ENCODE measurements around the gene TMEM132A. TPM values are rescaled to one million over a fixed set of nuclear protein-coding genes. Genes with fewer than 3 reads are reported as not detected.

The TMEM132A gene, protein sequence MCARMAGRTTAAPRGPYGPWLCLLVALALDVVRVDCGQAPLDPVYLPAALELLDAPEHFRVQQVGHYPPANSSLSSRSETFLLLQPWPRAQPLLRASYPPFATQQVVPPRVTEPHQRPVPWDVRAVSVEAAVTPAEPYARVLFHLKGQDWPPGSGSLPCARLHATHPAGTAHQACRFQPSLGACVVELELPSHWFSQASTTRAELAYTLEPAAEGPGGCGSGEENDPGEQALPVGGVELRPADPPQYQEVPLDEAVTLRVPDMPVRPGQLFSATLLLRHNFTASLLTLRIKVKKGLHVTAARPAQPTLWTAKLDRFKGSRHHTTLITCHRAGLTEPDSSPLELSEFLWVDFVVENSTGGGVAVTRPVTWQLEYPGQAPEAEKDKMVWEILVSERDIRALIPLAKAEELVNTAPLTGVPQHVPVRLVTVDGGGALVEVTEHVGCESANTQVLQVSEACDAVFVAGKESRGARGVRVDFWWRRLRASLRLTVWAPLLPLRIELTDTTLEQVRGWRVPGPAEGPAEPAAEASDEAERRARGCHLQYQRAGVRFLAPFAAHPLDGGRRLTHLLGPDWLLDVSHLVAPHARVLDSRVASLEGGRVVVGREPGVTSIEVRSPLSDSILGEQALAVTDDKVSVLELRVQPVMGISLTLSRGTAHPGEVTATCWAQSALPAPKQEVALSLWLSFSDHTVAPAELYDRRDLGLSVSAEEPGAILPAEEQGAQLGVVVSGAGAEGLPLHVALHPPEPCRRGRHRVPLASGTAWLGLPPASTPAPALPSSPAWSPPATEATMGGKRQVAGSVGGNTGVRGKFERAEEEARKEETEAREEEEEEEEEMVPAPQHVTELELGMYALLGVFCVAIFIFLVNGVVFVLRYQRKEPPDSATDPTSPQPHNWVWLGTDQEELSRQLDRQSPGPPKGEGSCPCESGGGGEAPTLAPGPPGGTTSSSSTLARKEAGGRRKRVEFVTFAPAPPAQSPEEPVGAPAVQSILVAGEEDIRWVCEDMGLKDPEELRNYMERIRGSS
- polyA plus RNA-seq (ENCODE audit: insufficient read length in 4 of 4): 100 to 1,000 TPM in 1 of 4 donors, 10 to 100 TPM in 3; 41.3 to 109 (median 88.1) TPM

- DNase-seq (ENCODE audit: low read depth in 4 of 4, low spot score in 2 of 4): peak in 1 of 4 donors; percentile 52
These were observed at the start of gene TMEM132A for GRCh38 chr11:60924110-60924905. Gene TMEM132A (plus strand): TSS chr11:60924460. CDS start chr11:60924634, 174 bp downstream.

GRCh38 chr11:60875366-60876167, 48.7 kb upstream of the TMEM132A start:
- no peak for DNase-seq (ENCODE audit: low read depth in 4 of 4, low spot score in 2 of 4)

GRCh38 chr11:60876168-60876485, 48.1 kb upstream of the TMEM132A start:
- DNase-seq (ENCODE audit: low read depth in 4 of 4, low spot score in 2 of 4): no peak

- no peak for DNase-seq (ENCODE audit: low read depth in 4 of 4, low spot score in 2 of 4)
These were observed 45.8 kb upstream of the TMEM132A start for GRCh38 chr11:60878245-60879101.

DNA sequence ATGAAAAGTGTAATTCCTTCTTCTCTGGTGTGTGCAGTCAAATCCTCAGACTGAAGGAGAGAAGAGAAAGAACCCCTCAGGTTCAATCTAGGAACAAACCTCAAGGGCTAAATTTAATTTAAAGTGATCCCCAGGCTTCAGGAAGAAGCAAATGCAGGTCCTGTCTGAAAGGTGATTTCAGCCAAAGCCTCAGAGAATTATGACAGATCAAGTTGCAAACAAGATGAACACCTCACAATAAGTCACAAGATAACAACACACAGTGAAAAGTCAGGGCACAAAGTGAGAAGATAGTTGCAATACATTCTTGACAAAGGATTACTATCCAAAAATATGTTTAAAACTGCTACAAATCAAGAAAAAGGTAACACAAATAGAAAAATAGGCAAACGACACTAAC, 45.2 kb upstream of the TMEM132A start:
- DNase-seq (ENCODE audit: low read depth in 4 of 4, low spot score in 2 of 4): no peak

DNA sequence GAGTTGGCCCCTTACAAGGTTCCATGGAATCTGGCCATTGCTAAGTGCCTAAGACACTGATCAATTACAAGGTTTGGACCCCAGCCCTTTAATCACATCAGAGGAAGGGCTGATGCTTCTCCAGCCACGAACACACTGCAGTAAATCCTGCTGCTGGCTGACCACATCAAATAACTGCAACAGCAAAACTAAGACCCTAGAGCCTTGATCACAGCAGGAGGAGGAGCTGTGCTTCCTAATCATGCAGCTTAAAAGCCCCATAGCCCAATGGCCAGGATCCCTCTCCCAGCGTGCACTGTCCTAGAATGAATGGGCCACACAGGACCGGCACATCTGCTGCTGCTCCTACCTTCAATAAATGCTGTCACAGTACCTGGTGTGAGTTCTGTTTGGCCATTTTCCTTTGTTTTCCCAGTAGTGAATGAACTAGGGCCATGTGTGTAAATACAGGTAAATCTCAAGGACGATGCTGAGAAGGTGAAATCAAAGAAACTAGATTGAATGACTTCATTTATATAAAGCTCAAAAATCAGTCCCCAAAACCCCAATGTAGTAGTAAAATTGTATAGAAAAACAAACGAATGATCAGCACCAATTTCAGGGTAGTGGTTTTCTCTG, 44.2 kb upstream of the TMEM132A start:
- no peak for DNase-seq (ENCODE audit: low read depth in 4 of 4, low spot score in 2 of 4)

DNA sequence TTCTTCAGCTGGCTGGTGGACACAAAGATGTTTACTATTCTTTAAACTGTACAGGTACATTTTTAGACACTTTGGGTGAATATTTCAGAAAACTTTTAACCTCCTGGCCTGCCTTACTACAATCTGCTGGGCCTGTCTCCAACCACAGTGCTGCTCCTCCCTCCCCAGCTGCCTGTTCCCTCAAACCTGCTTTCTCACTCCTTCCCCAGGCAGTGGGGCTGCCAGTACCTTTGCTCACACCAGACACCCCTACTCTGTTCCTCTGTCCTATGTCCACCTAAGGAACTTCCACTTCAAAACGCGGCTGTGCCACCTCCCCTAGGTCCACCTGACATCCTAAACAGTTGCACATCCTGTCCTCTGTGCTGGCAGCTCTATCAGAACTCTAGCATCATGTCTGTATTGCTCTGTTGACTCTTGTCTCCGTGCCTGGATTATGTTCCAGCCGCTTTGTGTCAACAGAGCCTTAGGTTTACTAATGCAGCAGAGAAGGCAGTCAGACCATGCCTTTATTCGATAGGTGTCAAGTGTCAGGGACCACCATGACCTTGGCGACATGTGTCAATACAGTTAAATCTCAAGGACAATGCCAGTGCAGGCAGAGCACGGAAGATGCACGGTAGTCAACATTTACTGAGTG, 43.5 kb upstream of the TMEM132A start:
- no peak for DNase-seq (ENCODE audit: low read depth in 4 of 4, low spot score in 2 of 4)

DNA sequence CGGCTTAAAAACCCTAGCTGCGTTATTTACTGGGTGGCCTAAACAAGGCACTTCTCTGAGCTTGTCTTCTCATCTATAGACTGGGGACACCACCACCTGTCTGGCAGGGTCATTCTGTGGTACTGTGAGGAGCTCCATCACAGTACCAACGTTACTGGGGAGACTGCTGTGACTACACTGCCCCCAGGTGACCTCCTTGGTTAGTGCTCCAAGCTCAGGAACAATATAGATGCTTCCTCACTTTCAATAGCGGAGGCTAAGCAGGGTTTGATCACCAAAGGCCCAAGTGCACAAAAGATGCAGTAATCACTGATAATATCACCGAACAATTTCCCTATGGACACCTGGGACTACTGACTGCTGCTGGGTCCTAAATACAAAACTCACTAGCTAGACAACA, 36.7 kb upstream of the TMEM132A start:
- no peak for DNase-seq (ENCODE audit: low read depth in 4 of 4, low spot score in 2 of 4)

DNA sequence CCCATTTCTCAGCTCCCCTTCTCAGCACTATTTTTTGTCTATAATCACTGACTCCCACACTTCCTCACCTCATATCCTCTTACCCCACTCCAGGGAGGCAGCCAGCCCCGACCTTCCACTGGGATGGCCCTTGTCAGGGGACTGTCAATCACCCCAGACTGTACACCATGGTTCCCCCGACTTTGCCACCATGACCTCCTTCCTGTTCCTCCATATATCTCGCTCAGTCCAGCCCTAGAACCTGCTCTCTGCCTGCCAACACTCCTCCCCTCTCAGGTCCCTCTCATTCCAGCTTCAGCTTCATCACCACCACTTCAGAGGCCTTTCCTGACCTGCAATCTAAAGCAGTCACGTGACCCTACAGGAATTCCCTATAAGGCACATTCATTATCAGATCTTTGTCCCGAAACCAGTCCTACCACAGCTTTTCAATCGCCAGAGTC, 34.4 kb upstream of the TMEM132A start:
- no peak for DNase-seq (ENCODE audit: low read depth in 4 of 4, low spot score in 2 of 4)

- no peak for DNase-seq (ENCODE audit: low read depth in 4 of 4, low spot score in 2 of 4)
These were observed 33.6 kb upstream of the TMEM132A start for GRCh38 chr11:60890696-60891095.

- no peak for DNase-seq (ENCODE audit: low read depth in 4 of 4, low spot score in 2 of 4)
These were observed 33.0 kb upstream of the TMEM132A start for GRCh38 chr11:60891103-60891741.

DNA sequence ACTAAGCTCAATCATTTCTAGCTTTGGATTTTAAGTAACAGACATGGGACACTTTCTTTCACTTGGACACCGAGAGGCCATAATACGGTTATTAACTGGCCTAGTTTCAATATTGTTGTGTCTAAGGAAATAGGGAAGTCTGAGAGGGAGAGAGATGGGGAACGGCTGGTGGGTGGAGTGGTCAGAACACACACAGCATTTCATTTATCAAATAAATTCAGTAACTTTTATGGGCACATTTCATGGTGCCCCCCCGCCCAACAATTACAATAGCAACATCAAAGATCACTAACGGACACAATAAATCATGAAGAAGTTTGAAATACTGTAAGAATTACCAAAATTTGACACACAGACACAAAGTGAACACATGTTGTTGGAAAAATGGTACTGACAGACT, 28.6 kb upstream of the TMEM132A start:
- DNase-seq (ENCODE audit: low read depth in 4 of 4, low spot score in 2 of 4): no peak

- DNase-seq (ENCODE audit: low read depth in 4 of 4, low spot score in 2 of 4): no peak
These were observed 26.8 kb upstream of the TMEM132A start for GRCh38 chr11:60897496-60897895.

- peak in 1 of 4 donors; percentile 45 for DNase-seq (ENCODE audit: low read depth in 4 of 4, low spot score in 2 of 4)
These were observed 25.0 kb upstream of the TMEM132A start for GRCh38 chr11:60899046-60899936.

- no peak for DNase-seq (ENCODE audit: low read depth in 4 of 4, low spot score in 2 of 4)
These were observed 24.3 kb upstream of the TMEM132A start for GRCh38 chr11:60899977-60900376.

DNA sequence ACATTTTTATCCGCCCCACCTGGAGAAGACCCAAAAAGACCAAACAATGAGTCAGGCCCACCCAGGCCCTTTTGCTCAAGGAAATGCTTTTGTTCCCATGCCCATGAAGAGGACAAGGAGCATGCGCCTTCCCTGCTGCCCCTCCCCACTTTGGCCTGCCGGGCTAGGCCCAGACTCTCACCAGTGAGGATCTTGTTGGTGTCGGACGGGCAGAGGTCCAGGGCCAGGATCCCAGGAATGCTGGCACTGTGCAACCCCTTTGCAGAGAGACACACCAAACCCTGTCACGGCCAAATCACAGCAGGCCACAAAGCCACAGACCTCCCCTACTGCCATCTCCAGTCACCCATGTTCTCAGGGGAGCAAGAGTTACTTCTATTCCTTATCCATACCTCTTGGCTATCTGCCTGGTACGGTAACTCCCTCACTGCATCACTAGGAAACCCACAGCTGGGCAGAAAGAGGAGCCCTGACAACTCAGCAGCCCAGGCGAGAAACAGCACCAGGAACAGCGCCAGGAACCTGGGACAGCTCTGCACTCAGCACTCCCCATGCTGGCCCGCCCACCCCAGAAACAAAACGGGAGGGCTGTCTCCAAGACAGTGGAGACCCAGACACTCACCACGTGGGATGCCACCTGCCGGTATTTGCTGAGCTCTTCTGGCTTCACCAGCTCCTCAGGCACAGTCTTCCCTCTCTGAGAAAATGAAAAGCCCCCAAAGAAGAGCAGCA, 23.4 kb upstream of the TMEM132A start:
- no peak for DNase-seq (ENCODE audit: low read depth in 4 of 4, low spot score in 2 of 4)
